Fibroblast of upper back skin (primary cell): ENCODE results near the gene RBBP7.

ENCODE experiments used
- DNase-seq: peaks from one replicate; pipeline ENCODE4 v3.0.0-alpha.2; 2013

The RBBP7 gene

GRCh38 chrX:16862829-16863228, 7.3 kb downstream of the RBBP7 start:
- DNase-seq, result no peak

GRCh38 chrX:16856744-16857143, 13.4 kb downstream of the RBBP7 start:
- no peak for DNase-seq

GRCh38 chrX:16856076-16856404, 14.1 kb downstream of the RBBP7 start:
- DNase-seq, result peak; percentile 42

GRCh38 chrX:16855363-16856075, 14.6 kb downstream of the RBBP7 start:
- DNase-seq, result no peak

- DNase-seq, result no peak
Measured at GRCh38 chrX:16853537-16853936, 16.6 kb downstream of the RBBP7 start.

- DNase-seq, result no peak
Measured at GRCh38 chrX:16852617-16853179, 17.5 kb downstream of the RBBP7 start.

GRCh38 chrX:16851827-16852226, 18.3 kb downstream of the RBBP7 start:
- DNase-seq, result no peak

GRCh38 chrX:16851421-16851820, 18.7 kb downstream of the RBBP7 start:
- DNase-seq, result no peak

GRCh38 chrX:16848541-16848940, 21.6 kb downstream of the RBBP7 start:
- no peak for DNase-seq

- DNase-seq, result no peak
Measured at GRCh38 chrX:16845686-16846085, 24.5 kb downstream of the RBBP7 start.

GRCh38 chrX:16843208-16843909, 26.8 kb downstream of the RBBP7 start:
- DNase-seq, result no peak

GRCh38 chrX:16842684-16843083, 27.5 kb downstream of the RBBP7 start:
- no peak for DNase-seq

- peak; percentile 76 for DNase-seq
Measured at GRCh38 chrX:16839852-16840460, 30.2 kb downstream of the RBBP7 start.

- peak; percentile 56 for DNase-seq
Measured at GRCh38 chrX:16839219-16839851, 30.8 kb downstream of the RBBP7 start.

- peak; percentile 82 for DNase-seq
Measured at GRCh38 chrX:16838202-16839066, 31.7 kb downstream of the RBBP7 start.

- DNase-seq, result peak; percentile 18
Measured at GRCh38 chrX:16836371-16836770, 33.8 kb downstream of the RBBP7 start.

- DNase-seq, result peak; percentile 43
Measured at GRCh38 chrX:16834806-16835205, 35.4 kb downstream of the RBBP7 start.

- no peak for DNase-seq
Measured at GRCh38 chrX:16832301-16832700, 37.9 kb downstream of the RBBP7 start.

- peak; percentile 77 for DNase-seq
Measured at GRCh38 chrX:16828124-16828908, 41.8 kb downstream of the RBBP7 start.

GRCh38 chrX:16827225-16827624, 42.9 kb downstream of the RBBP7 start:
- DNase-seq, result peak; percentile 60

- peak; percentile 40 for DNase-seq
Measured at GRCh38 chrX:16826207-16826606, 44.0 kb downstream of the RBBP7 start.
